Activated T-helper 17 cell treated with anti-CD3 and anti-CD28 coated beads, Interleukin-2, amount 50 U/mL, for 72 hours (primary cell): ENCODE data around the gene CLDN15. TPM values are rescaled to one million over a fixed set of nuclear protein-coding genes. Genes with fewer than 3 reads are reported as not detected.

Experiments
- ATAC-seq: fragments of 150-1000 bp; cut with Tn5 transposase; replicated peaks from 2 replicates; pipeline ENCODE4 v1.10.0; 2021; ENCODE audit warnings: mild to moderate bottlenecking, moderate library complexity
- H3K27ac Mint-ChIP-seq: one replicate; pipeline ENCODE4 v1.8.0; 2022; ENCODE audit warnings: mixed read lengths
- H3K27me3 Mint-ChIP-seq: one replicate; pipeline ENCODE4 v1.8.0; 2022; ENCODE audit warnings: mixed read lengths
- H3K36me3 Mint-ChIP-seq: one replicate; pipeline ENCODE4 v1.8.0; 2022; ENCODE audit warnings: low read depth, mild to moderate bottlenecking, mixed read lengths
- H3K4me1 Mint-ChIP-seq: one replicate; pipeline ENCODE4 v1.8.0; 2022; ENCODE audit warnings: mixed read lengths
- H3K4me3 Mint-ChIP-seq: one replicate; pipeline ENCODE4 v1.8.0; 2022; ENCODE audit warnings: mild to moderate bottlenecking, mixed read lengths
- H3K9me3 Mint-ChIP-seq: one replicate; pipeline ENCODE4 v1.8.0; 2022; ENCODE audit warnings: mixed read lengths
- total RNA-seq, 2 donors: library from RNA; stranded (reverse); gene quantifications; one replicate each; pipeline ENCODE4 v1.2.3, GENCODE V29; 2022

CLDN15 gene
- total RNA-seq, 2 donors from 2014 or later, result 20.0 to 23.1 TPM

GRCh38 chr7:101238226-101239182 is 902 bp upstream of the CLDN15 start:
- Mint-ChIP-seq H3K27ac (no peak overlapping the region), H3K9me3 (no peaks in the 10 kb centered on the region), H3K4me1 (no peaks in the 10 kb centered on the region), H3K4me3 (no peak overlapping the region), H3K36me3 (peaks cover 29% of the 10 kb centered on the region), H3K27me3 (no peaks in the 10 kb centered on the region)
- no peak for ATAC-seq

GRCh38 chr7:101236292-101236835 is 1.2 kb downstream of the CLDN15 start:
- H3K27ac Mint-ChIP-seq, result no peak overlapping the region
- no peak overlapping the region for H3K4me3 Mint-ChIP-seq
- ATAC-seq, result no peak
- no peaks in the 10 kb centered on the region for H3K4me1 Mint-ChIP-seq
- H3K36me3 Mint-ChIP-seq, result peaks cover 28% of the 10 kb centered on the region
- H3K27me3 Mint-ChIP-seq, result no peaks in the 10 kb centered on the region
- H3K9me3 Mint-ChIP-seq, result no peaks in the 10 kb centered on the region

- Mint-ChIP-seq H3K36me3 (peaks cover 25% of the 10 kb centered on the region), H3K9me3 (no peaks in the 10 kb centered on the region), H3K27me3 (no peaks in the 10 kb centered on the region), H3K4me3 (no peak overlapping the region), H3K4me1 (no peaks in the 10 kb centered on the region), H3K27ac (no peak overlapping the region)
- no peak for ATAC-seq
These were observed 2.1 kb downstream of the CLDN15 start for GRCh38 chr7:101235522-101235921.

- Mint-ChIP-seq H3K27ac (no peak overlapping the region), H3K27me3 (no peaks in the 10 kb centered on the region), H3K9me3 (no peaks in the 10 kb centered on the region), H3K4me3 (no peak overlapping the region), H3K36me3 (peaks cover 23% of the 10 kb centered on the region), H3K4me1 (no peaks in the 10 kb centered on the region)
- ATAC-seq, result no peak
These were observed 2.6 kb downstream of the CLDN15 start for GRCh38 chr7:101235050-101235449.

- ATAC-seq, result no peak
- Mint-ChIP-seq H3K27me3 (no peaks in the 10 kb centered on the region), H3K36me3 (peaks cover 19% of the 10 kb centered on the region), H3K9me3 (no peaks in the 10 kb centered on the region), H3K4me1 (no peaks in the 10 kb centered on the region), H3K27ac (no peak overlapping the region), H3K4me3 (no peak overlapping the region)
These were observed 3.0 kb downstream of the CLDN15 start for GRCh38 chr7:101234636-101235035.

- no peak for ATAC-seq
- H3K4me3 Mint-ChIP-seq, result no peak overlapping the region
- no peaks in the 10 kb centered on the region for H3K9me3 Mint-ChIP-seq
- H3K36me3 Mint-ChIP-seq, result peaks cover 17% of the 10 kb centered on the region
- no peak overlapping the region for H3K27ac Mint-ChIP-seq
- no peaks in the 10 kb centered on the region for H3K4me1 Mint-ChIP-seq
- no peaks in the 10 kb centered on the region for H3K27me3 Mint-ChIP-seq
These were observed 3.6 kb downstream of the CLDN15 start for GRCh38 chr7:101233907-101234547.

- no peaks in the 10 kb centered on the region for H3K4me1 Mint-ChIP-seq
- H3K27me3 Mint-ChIP-seq, result no peaks in the 10 kb centered on the region
- H3K36me3 Mint-ChIP-seq, result peaks cover 32% of the 10 kb centered on the region
- H3K9me3 Mint-ChIP-seq, result no peaks in the 10 kb centered on the region
- no peak overlapping the region for H3K27ac Mint-ChIP-seq
- H3K4me3 Mint-ChIP-seq, result no peak overlapping the region
- ATAC-seq, result no peak
These were observed 5.3 kb downstream of the CLDN15 start for GRCh38 chr7:101232141-101232850.

- no peak for ATAC-seq
- H3K36me3 Mint-ChIP-seq, result peaks cover 38% of the 10 kb centered on the region
- no peak overlapping the region for H3K27ac Mint-ChIP-seq
- H3K4me3 Mint-ChIP-seq, result no peak overlapping the region
- H3K9me3 Mint-ChIP-seq, result no peaks in the 10 kb centered on the region
- no peaks in the 10 kb centered on the region for H3K4me1 Mint-ChIP-seq
- H3K27me3 Mint-ChIP-seq, result no peaks in the 10 kb centered on the region
These were observed 6.0 kb downstream of the CLDN15 start for GRCh38 chr7:101231644-101232043.

GRCh38 chr7:101226721-101227120 is 10.9 kb downstream of the CLDN15 start:
- ATAC-seq, result no peak
- peaks cover 84% of the 10 kb centered on the region for H3K36me3 Mint-ChIP-seq
- no peak overlapping the region for H3K27ac Mint-ChIP-seq
- no peaks in the 10 kb centered on the region for H3K27me3 Mint-ChIP-seq
- no peak overlapping the region for H3K4me3 Mint-ChIP-seq
- no peaks in the 10 kb centered on the region for H3K9me3 Mint-ChIP-seq
- H3K4me1 Mint-ChIP-seq, result no peaks in the 10 kb centered on the region

- Mint-ChIP-seq H3K4me1 (no peaks in the 10 kb centered on the region), H3K9me3 (no peaks in the 10 kb centered on the region), H3K36me3 (peaks cover 87% of the 10 kb centered on the region), H3K27ac (no peak overlapping the region), H3K4me3 (no peak overlapping the region), H3K27me3 (no peaks in the 10 kb centered on the region)
- no peak for ATAC-seq
These were observed 12.0 kb downstream of the CLDN15 start for GRCh38 chr7:101225650-101226049.

GRCh38 chr7:101223528-101223927 is 14.1 kb downstream of the CLDN15 start:
- Mint-ChIP-seq H3K27me3 (no peaks in the 10 kb centered on the region), H3K4me3 (no peak overlapping the region), H3K9me3 (no peaks in the 10 kb centered on the region), H3K36me3 (peaks cover 75% of the 10 kb centered on the region), H3K27ac (no peak overlapping the region), H3K4me1 (peaks cover 4% of the 10 kb centered on the region)
- ATAC-seq, result no peak

- Mint-ChIP-seq H3K36me3 (peaks cover 74% of the 10 kb centered on the region), H3K4me1 (peaks cover 4% of the 10 kb centered on the region), H3K4me3 (no peak overlapping the region), H3K9me3 (no peaks in the 10 kb centered on the region), H3K27me3 (no peaks in the 10 kb centered on the region), H3K27ac (no peak overlapping the region)
- no peak for ATAC-seq
These were observed 15.2 kb downstream of the CLDN15 start for GRCh38 chr7:101222275-101222830.

GRCh38 chr7:101220295-101220694 is 17.3 kb downstream of the CLDN15 start:
- Mint-ChIP-seq H3K36me3 (peaks cover 69% of the 10 kb centered on the region), H3K27me3 (no peaks in the 10 kb centered on the region), H3K27ac (no peak overlapping the region), H3K4me1 (peaks cover 11% of the 10 kb centered on the region), H3K9me3 (no peaks in the 10 kb centered on the region), H3K4me3 (peak overlapping the region; percentile 95)
- ATAC-seq, result no peak
